ENCODE results near the gene GKAP1. TPM values are rescaled to one million over a fixed set of nuclear protein-coding genes. Genes with fewer than 3 reads are reported as not detected.
"Not testable (repeated sequence)": the region's sequence is repeated elsewhere in the genome, so short reads cannot be mapped to it uniquely, and the experiment has no call there.

GKAP1 gene
- 1 to 10 TPM; 2.2 to 4.5 TPM for total RNA-seq

- DNase-seq, result peak; percentile 83
- ATAC-seq, result peak; percentile 86
- Mint-ChIP-seq H3K27ac (peak within 1 kb of the TSS; percentile 52), H3K4me1 (peaks cover 12% of the 10 kb centered on the region), H3K4me3 (peak within 1 kb of the TSS; percentile 78)
- H3K27me3 Mint-ChIP-seq; CTCF ChIA-PET; H3K36me3 Mint-ChIP-seq; H3K9me3 Mint-ChIP-seq (ENCODE audit: low read depth): not testable (repeated sequence)
These were observed at the start of gene GKAP1 for GRCh38 chr9:83817356-83818278. Gene GKAP1, minus strand, starts transcription at chr9:83817769. Its CDS starts 11,252 bp downstream, at chr9:83806517.

GRCh38 chr9:83849895-83850294 is 32.3 kb upstream of the GKAP1 start:
- H3K4me3 Mint-ChIP-seq; H3K4me1 Mint-ChIP-seq; CTCF ChIA-PET; ATAC-seq; H3K27me3 Mint-ChIP-seq; H3K27ac Mint-ChIP-seq; H3K36me3 Mint-ChIP-seq; DNase-seq; H3K9me3 Mint-ChIP-seq (ENCODE audit: low read depth): not testable (repeated sequence)

GRCh38 chr9:83837070-83837643 is 19.6 kb upstream of the GKAP1 start:
- H3K4me3 Mint-ChIP-seq; DNase-seq; H3K27me3 Mint-ChIP-seq; H3K27ac Mint-ChIP-seq; H3K36me3 Mint-ChIP-seq; H3K4me1 Mint-ChIP-seq; H3K9me3 Mint-ChIP-seq (ENCODE audit: low read depth); ATAC-seq; CTCF ChIA-PET: not testable (repeated sequence)

- DNase-seq; H3K9me3 Mint-ChIP-seq (ENCODE audit: low read depth); CTCF ChIA-PET; H3K27ac Mint-ChIP-seq; H3K4me3 Mint-ChIP-seq; ATAC-seq; H3K36me3 Mint-ChIP-seq; H3K4me1 Mint-ChIP-seq: not testable (repeated sequence)
- peaks cover 19% of the 10 kb centered on the region for H3K27me3 Mint-ChIP-seq
These were observed 13.0 kb upstream of the GKAP1 start for GRCh38 chr9:83830426-83831071.

GRCh38 chr9:83824986-83825623 is 7.5 kb upstream of the GKAP1 start:
- H3K27ac Mint-ChIP-seq; H3K4me3 Mint-ChIP-seq; CTCF ChIA-PET; H3K36me3 Mint-ChIP-seq; H3K4me1 Mint-ChIP-seq; DNase-seq; ATAC-seq; H3K9me3 Mint-ChIP-seq (ENCODE audit: low read depth): not testable (repeated sequence)
- peaks cover 19% of the 10 kb centered on the region for H3K27me3 Mint-ChIP-seq

- H3K4me3 Mint-ChIP-seq, result peak overlapping the region; percentile 78
- DNase-seq (peak; percentile 51), ATAC-seq (peak; percentile 3)
- H3K4me1 Mint-ChIP-seq, result peaks cover 12% of the 10 kb centered on the region
- H3K36me3 Mint-ChIP-seq; H3K27ac Mint-ChIP-seq; H3K9me3 Mint-ChIP-seq (ENCODE audit: low read depth); H3K27me3 Mint-ChIP-seq; CTCF ChIA-PET: not testable (repeated sequence)
These were observed 586 bp downstream of the GKAP1 start for GRCh38 chr9:83817011-83817355.

- peaks cover 12% of the 10 kb centered on the region for H3K4me1 Mint-ChIP-seq
- ATAC-seq; H3K4me3 Mint-ChIP-seq; H3K36me3 Mint-ChIP-seq; H3K27me3 Mint-ChIP-seq; CTCF ChIA-PET; DNase-seq; H3K9me3 Mint-ChIP-seq (ENCODE audit: low read depth); H3K27ac Mint-ChIP-seq: not testable (repeated sequence)
These were observed 2.4 kb downstream of the GKAP1 start for GRCh38 chr9:83815120-83815519.

GRCh38 chr9:83809213-83809612 is 8.4 kb downstream of the GKAP1 start:
- H3K27me3 Mint-ChIP-seq, ATAC-seq: not testable (repeated sequence)

GRCh38 chr9:83804454-83804853 is 13.1 kb downstream of the GKAP1 start:
- H3K9me3 Mint-ChIP-seq (ENCODE audit: low read depth); DNase-seq; H3K4me1 Mint-ChIP-seq; H3K27ac Mint-ChIP-seq; H3K27me3 Mint-ChIP-seq; CTCF ChIA-PET; ATAC-seq; H3K36me3 Mint-ChIP-seq; H3K4me3 Mint-ChIP-seq: not testable (repeated sequence)

More at GRCh38 chr9:83809213-83809612, 8.4 kb downstream of the GKAP1 start:
- H3K27ac Mint-ChIP-seq; H3K4me3 Mint-ChIP-seq; H3K36me3 Mint-ChIP-seq; DNase-seq; H3K9me3 Mint-ChIP-seq (ENCODE audit: low read depth); CTCF ChIA-PET; H3K4me1 Mint-ChIP-seq: not testable (repeated sequence)

- not testable (repeated sequence) for H3K9me3 Mint-ChIP-seq (ENCODE audit: low read depth); ATAC-seq
These were observed 13.6 kb downstream of the GKAP1 start for GRCh38 chr9:83803941-83804340.

GRCh38 chr9:83800236-83801033 is 17.1 kb downstream of the GKAP1 start:
- Mint-ChIP-seq H3K27me3 (no peaks in the 10 kb centered on the region), H3K4me3 (no peak overlapping the region), H3K4me1 (no peaks in the 10 kb centered on the region), H3K27ac (no peak overlapping the region), H3K36me3 (peaks cover 1% of the 10 kb centered on the region), H3K9me3 (ENCODE audit: low read depth) (no peaks in the 10 kb centered on the region)
- DNase-seq (no peak), ATAC-seq (no peak)
- CTCF ChIA-PET, result no interaction called here

More at GRCh38 chr9:83803941-83804340, 13.6 kb downstream of the GKAP1 start:
- H3K36me3 Mint-ChIP-seq, H3K4me3 Mint-ChIP-seq, DNase-seq, CTCF ChIA-PET, H3K4me1 Mint-ChIP-seq, H3K27ac Mint-ChIP-seq, H3K27me3 Mint-ChIP-seq: not testable (repeated sequence)

GRCh38 chr9:83794051-83794450 is 23.5 kb downstream of the GKAP1 start:
- H3K36me3 Mint-ChIP-seq, result peaks cover 1% of the 10 kb centered on the region
- CTCF ChIA-PET, result no interaction called here

GRCh38 chr9:83792746-83793145 is 24.8 kb downstream of the GKAP1 start:
- CTCF ChIA-PET, result no interaction called here

More at GRCh38 chr9:83794051-83794450, 23.5 kb downstream of the GKAP1 start:
- Mint-ChIP-seq H3K27ac (peak overlapping the region; percentile 43), H3K4me1 (peaks cover 5% of the 10 kb centered on the region), H3K4me3 (no peak overlapping the region), H3K27me3 (no peaks in the 10 kb centered on the region), H3K9me3 (ENCODE audit: low read depth) (no peaks in the 10 kb centered on the region)
- no peak for DNase-seq
- ATAC-seq, result peak; percentile 45

More at GRCh38 chr9:83792746-83793145, 24.8 kb downstream of the GKAP1 start:
- H3K4me1 Mint-ChIP-seq, result peaks cover 5% of the 10 kb centered on the region
- no peak overlapping the region for H3K27ac Mint-ChIP-seq
- no peak for ATAC-seq
- H3K36me3 Mint-ChIP-seq, result no peaks in the 10 kb centered on the region
- no peak overlapping the region for H3K4me3 Mint-ChIP-seq
- no peak for DNase-seq
- no peaks in the 10 kb centered on the region for H3K9me3 Mint-ChIP-seq (ENCODE audit: low read depth)
- H3K27me3 Mint-ChIP-seq, result no peaks in the 10 kb centered on the region

Measured in activated CD8-positive, alpha-beta memory T cell treated with anti-CD3 and anti-CD28 coated beads, Interleukin-2, amount 10 ng/mL, durations not matched to agents 7 days and 5 days (primary cell).